PC-3 (cell line): ENCODE results near the gene SYDE1.

Experiments used
- EZH2 ChIP-seq: fragments of 300-600 bp; sonication (generic); IDR thresholded peaks from one replicate; pipeline ENCODE4 v1.6.1; 2017; ENCODE audit warnings: antibody characterized with exemption, mild to moderate bottlenecking, low read length; ENCODE audit not compliant: unreplicated experiment
- TF ChIP-seq, protein P1 (sequence below): fragments of 300-600 bp; sonication (generic); conservative IDR thresholded peaks from 2 replicates; pipeline ENCODE4 v1.5.1; 2017; ENCODE audit warnings: antibody characterized with exemption, low read depth, mild to moderate bottlenecking, low read length

- TF ChIP-seq, protein P1, sequence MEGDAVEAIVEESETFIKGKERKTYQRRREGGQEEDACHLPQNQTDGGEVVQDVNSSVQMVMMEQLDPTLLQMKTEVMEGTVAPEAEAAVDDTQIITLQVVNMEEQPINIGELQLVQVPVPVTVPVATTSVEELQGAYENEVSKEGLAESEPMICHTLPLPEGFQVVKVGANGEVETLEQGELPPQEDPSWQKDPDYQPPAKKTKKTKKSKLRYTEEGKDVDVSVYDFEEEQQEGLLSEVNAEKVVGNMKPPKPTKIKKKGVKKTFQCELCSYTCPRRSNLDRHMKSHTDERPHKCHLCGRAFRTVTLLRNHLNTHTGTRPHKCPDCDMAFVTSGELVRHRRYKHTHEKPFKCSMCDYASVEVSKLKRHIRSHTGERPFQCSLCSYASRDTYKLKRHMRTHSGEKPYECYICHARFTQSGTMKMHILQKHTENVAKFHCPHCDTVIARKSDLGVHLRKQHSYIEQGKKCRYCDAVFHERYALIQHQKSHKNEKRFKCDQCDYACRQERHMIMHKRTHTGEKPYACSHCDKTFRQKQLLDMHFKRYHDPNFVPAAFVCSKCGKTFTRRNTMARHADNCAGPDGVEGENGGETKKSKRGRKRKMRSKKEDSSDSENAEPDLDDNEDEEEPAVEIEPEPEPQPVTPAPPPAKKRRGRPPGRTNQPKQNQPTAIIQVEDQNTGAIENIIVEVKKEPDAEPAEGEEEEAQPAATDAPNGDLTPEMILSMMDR, result no peak
- no peak for TF ChIP-seq EZH2
These were observed 2.2 kb upstream of the SYDE1 start for GRCh38 chr19:15105044-15105443.
